ENCODE measurements around the gene TMOD3. TPM values are rescaled to one million over a fixed set of nuclear protein-coding genes. Genes with fewer than 3 reads are reported as not detected.

TMOD3 gene
- total RNA-seq, 2 donors from 2014 or later = 9.2 to 11.2 TPM

- Histone ChIP-seq H3K36me3 (replicated peaks in 1 of 2; ENCODE audit: insufficient read depth in 1 of 2, low read depth in 2 of 2) (peaks cover 0 to 22% of the 10 kb centered on the region in 2 donors), H3K27me3 (no peaks in the 10 kb centered on the region), H3K4me1 (no peaks in the 10 kb centered on the region), H3K4me3 (no peak overlapping the region), H3K27ac (no peak overlapping the region), H3K9me3 (no peaks in the 10 kb centered on the region)
- intact Hi-C loops (cut with DNase I) = no loop called here
- 84 to 85% methylated on average over 3 of the region's 3 CpGs for WGBS, 2 donors
- no peak for TF ChIP-seq POLR2A (IDR thresholded peaks at IDR 0.05)
- no peak for TF ChIP-seq CTCF (IDR thresholded peaks at IDR 0.05)
- no peak for DNase-seq
- no peak for ATAC-seq
Measured at GRCh38 chr15:51952805-51953204, 123.4 kb downstream of the TMOD3 start.

- Histone ChIP-seq H3K9me3 (no peaks in the 10 kb centered on the region), H3K4me3 (no peak overlapping the region), H3K36me3 (replicated peaks in 1 of 2; ENCODE audit: insufficient read depth in 1 of 2, low read depth in 2 of 2) (peaks cover 0 to 8% of the 10 kb centered on the region in 2 donors), H3K27me3 (no peaks in the 10 kb centered on the region), H3K4me1 (no peaks in the 10 kb centered on the region), H3K27ac (no peak overlapping the region)
- TF ChIP-seq CTCF (IDR thresholded peaks at IDR 0.05) = no peak
- peak in 1 of 4 donors; percentile 50 for DNase-seq
- intact Hi-C loops (cut with DNase I) = no loop called here
- WGBS, 2 donors = 48 to 60% methylated on average over 3 of the region's 3 CpGs
- no peak for ATAC-seq
Measured at GRCh38 chr15:51955504-51955903, 126.1 kb downstream of the TMOD3 start.

Small RNA genes within 50 kb of the gene (small RNA-seq; reads per million reads assigned to genes)
- gene AC090971.5 (not detected), gene RF00017 (not detected), gene RF00019 (not detected), gene RNU6-90P (not detected)

Other genes starting within 250 kb of the TMOD3 start
- gene DMXL2, start 206.9 kb upstream of the TMOD3 start, total RNA-seq = 10 to 100 TPM; 34.8 to 48.1 TPM
- gene SCG3, start 148.2 kb upstream of the TMOD3 start, total RNA-seq = 1 to 10 TPM; 2.9 to 6.3 TPM
- gene LYSMD2, start 92.0 kb upstream of the TMOD3 start, total RNA-seq = 10 to 100 TPM in 1 of 2 donors, 1 to 10 TPM in 1; 8.0 to 20.1 TPM
- 1 to 10 TPM; 6.5 to 7.3 TPM for gene TMOD2, start 78.1 kb upstream of the TMOD3 start, total RNA-seq
- gene LEO1, start 142.1 kb downstream of the TMOD3 start, total RNA-seq = 1 to 10 TPM; 5.7 to 9.9 TPM
- gene MAPK6, start 189.6 kb downstream of the TMOD3 start, total RNA-seq = 10 to 100 TPM in 1 of 2 donors, 1 to 10 TPM in 1; 7.3 to 25.4 TPM

Data from body of pancreas (tissue), 4 donors.